Activated naive CD4-positive, alpha-beta T cell treated with anti-CD3 and anti-CD28 coated beads for 36 hours (primary cell): ENCODE data around the gene ZEB2. TPM values are rescaled to one million over a fixed set of nuclear protein-coding genes. Genes with fewer than 3 reads are reported as not detected.

ENCODE experiments used
- CTCF ChIA-PET: fragments of 350-600 bp; sonication (Branson Sonifier 250); formaldehyde crosslinking; loops from one replicate; lab custom pipeline; 2021; ENCODE audit warnings: antibody characterized with exemption; lab: Charles Lee
- DNase-seq: peaks from one replicate; pipeline ENCODE4 v3.0.0-alpha.2; 2020
- H3K27ac Mint-ChIP-seq: one replicate; pipeline ENCODE4 v1.8.0; 2021; ENCODE audit warnings: mild to moderate bottlenecking, mixed read lengths
- H3K27me3 Mint-ChIP-seq: one replicate; pipeline ENCODE4 v1.8.0; 2021; ENCODE audit warnings: low read depth, mixed read lengths
- H3K36me3 Mint-ChIP-seq: one replicate; pipeline ENCODE4 v1.8.0; 2021; ENCODE audit warnings: low read depth, mixed read lengths
- H3K4me1 Mint-ChIP-seq: one replicate; pipeline ENCODE4 v1.8.0; 2021; ENCODE audit warnings: low read depth, mixed read lengths
- H3K4me3 Mint-ChIP-seq: one replicate; pipeline ENCODE4 v1.8.0; 2021; ENCODE audit warnings: mild to moderate bottlenecking, moderate library complexity, mixed read lengths
- H3K9me3 Mint-ChIP-seq: one replicate; pipeline ENCODE4 v1.8.0; 2021; ENCODE audit warnings: mixed read lengths
- intact Hi-C: fragments of 100-400 bp; cut with micrococcal nuclease; formaldehyde crosslinking; loops from one replicate; pipeline ENCODE4 v1.15.1; 2023
- total RNA-seq, 2 experiments: library from RNA; stranded (reverse); gene quantifications; one replicate each; pipeline ENCODE4 v1.2.3, GENCODE V29; 2021

The ZEB2 gene
- total RNA-seq, 2 experiments from 2014 or later = 4.3 to 4.9 TPM

- Mint-ChIP-seq H3K9me3 (no peaks in the 10 kb centered on the region), H3K27ac (no peak overlapping the region), H3K27me3 (peaks cover 26% of the 10 kb centered on the region), H3K36me3 (no peaks in the 10 kb centered on the region), H3K4me1 (peaks cover 11% of the 10 kb centered on the region), H3K4me3 (no peak overlapping the region)
- CTCF ChIA-PET = interaction anchor here (0.6 to 1.0 kb wide), 2 partner anchors 25 to 301 kb away, joined by 3 read pairs; no protein-coding TSS in a partner anchor
- intact Hi-C loops = no loop called here
- DNase-seq = no peak
Measured at GRCh38 chr2:144449028-144449406, 70.9 kb downstream of the ZEB2 start.

DNA sequence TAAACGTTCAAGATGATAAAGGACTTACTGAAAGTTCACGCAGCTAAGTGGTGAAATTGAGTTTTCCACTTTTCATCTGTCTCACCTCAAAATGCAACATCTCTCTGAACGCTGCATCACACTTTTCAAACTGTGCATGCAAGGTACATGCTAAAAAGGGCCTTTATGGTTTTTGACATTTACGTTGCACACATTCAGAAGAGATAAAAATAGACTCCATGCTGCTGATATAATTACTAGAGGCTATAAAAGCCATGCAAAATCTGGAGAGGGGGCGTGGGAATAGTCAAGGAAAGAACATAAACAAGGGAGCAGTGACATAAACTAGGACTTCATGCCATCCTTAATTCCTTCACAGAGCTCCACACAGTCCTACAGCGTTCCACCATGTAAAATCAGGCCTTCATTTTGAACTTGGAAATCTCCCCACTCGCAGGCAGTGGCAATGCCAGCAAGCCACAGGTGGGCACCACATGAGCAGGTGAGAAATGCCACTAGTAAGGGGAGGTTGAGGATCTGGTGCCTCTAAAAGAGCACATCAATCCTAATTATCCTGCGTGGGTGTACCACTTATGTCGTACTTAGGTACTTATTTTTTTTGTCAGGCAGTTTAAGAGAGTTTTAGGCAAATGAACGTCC, 71.4 kb downstream of the ZEB2 start:
- Mint-ChIP-seq H3K9me3 (no peaks in the 10 kb centered on the region), H3K4me1 (peaks cover 11% of the 10 kb centered on the region), H3K27me3 (peaks cover 24% of the 10 kb centered on the region), H3K36me3 (no peaks in the 10 kb centered on the region), H3K27ac (no peak overlapping the region), H3K4me3 (no peak overlapping the region)
- intact Hi-C loops = no loop called here
- CTCF ChIA-PET = interaction anchor here (0.6 kb wide), 1 partner anchor 301 kb away, joined by 3 read pairs; no protein-coding TSS in a partner anchor
- DNase-seq = no peak

- DNase-seq = no peak
- intact Hi-C loops = no loop called here
- peaks cover 17% of the 10 kb centered on the region for H3K27me3 Mint-ChIP-seq
- CTCF ChIA-PET = interaction anchor here (0.9 kb wide), 1 partner anchor 9 kb away, joined by 3 read pairs; no protein-coding TSS in a partner anchor
- no peak overlapping the region for H3K27ac Mint-ChIP-seq
- H3K9me3 Mint-ChIP-seq = no peaks in the 10 kb centered on the region
- H3K36me3 Mint-ChIP-seq = no peaks in the 10 kb centered on the region
- no peak overlapping the region for H3K4me3 Mint-ChIP-seq
- H3K4me1 Mint-ChIP-seq = peaks cover 6% of the 10 kb centered on the region
Measured at GRCh38 chr2:144447535-144447934, 72.4 kb downstream of the ZEB2 start.

DNA sequence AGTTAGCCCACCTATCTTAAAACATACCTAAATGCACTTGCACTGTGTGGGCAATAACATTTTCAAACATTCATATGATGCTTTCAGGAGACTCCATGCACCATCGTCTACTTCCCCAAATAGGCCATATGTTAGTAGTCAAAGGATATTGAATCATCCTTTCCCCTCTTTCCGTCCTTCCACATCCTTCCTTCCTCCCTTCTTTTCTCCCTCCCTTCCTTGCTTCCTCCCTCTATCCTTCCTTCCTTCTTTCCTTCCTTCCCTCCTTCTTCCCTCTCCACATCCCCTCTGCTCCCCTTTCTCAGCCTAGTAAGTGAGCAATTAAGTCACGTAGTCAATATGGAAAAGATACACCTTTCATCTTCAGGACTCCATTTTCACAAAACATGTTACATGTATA, 73.8 kb downstream of the ZEB2 start:
- Mint-ChIP-seq H3K36me3 (no peaks in the 10 kb centered on the region), H3K27ac (no peak overlapping the region), H3K4me1 (no peaks in the 10 kb centered on the region), H3K9me3 (no peaks in the 10 kb centered on the region), H3K27me3 (peaks cover 7% of the 10 kb centered on the region), H3K4me3 (no peak overlapping the region)
- CTCF ChIA-PET = no interaction called here
- DNase-seq = no peak
- intact Hi-C loops = no loop called here

DNA sequence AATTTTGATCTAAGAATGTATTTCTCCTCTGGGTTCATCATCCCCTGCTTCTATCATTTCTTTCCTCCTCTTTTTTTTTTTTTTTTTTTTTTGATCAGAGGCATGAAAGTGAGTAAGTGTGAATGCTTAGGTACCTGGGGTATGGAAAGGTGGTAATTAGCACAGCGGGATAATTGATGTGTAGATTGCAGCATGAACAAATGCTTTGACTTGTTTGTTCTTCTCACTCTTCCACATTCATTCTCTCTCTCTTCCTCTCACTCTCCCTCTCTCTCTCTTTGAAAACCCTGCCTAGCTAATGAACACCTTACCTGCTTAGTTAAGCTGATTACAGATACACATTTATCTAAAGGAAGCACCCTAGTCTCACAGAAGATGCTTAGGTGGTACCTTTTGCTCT, 74.7 kb downstream of the ZEB2 start:
- H3K27ac Mint-ChIP-seq = no peak overlapping the region
- no peaks in the 10 kb centered on the region for H3K4me1 Mint-ChIP-seq
- intact Hi-C loops = no loop called here
- H3K36me3 Mint-ChIP-seq = no peaks in the 10 kb centered on the region
- DNase-seq = no peak
- H3K4me3 Mint-ChIP-seq = no peak overlapping the region
- H3K27me3 Mint-ChIP-seq = peaks cover 7% of the 10 kb centered on the region
- no peaks in the 10 kb centered on the region for H3K9me3 Mint-ChIP-seq
- CTCF ChIA-PET = no interaction called here

DNA sequence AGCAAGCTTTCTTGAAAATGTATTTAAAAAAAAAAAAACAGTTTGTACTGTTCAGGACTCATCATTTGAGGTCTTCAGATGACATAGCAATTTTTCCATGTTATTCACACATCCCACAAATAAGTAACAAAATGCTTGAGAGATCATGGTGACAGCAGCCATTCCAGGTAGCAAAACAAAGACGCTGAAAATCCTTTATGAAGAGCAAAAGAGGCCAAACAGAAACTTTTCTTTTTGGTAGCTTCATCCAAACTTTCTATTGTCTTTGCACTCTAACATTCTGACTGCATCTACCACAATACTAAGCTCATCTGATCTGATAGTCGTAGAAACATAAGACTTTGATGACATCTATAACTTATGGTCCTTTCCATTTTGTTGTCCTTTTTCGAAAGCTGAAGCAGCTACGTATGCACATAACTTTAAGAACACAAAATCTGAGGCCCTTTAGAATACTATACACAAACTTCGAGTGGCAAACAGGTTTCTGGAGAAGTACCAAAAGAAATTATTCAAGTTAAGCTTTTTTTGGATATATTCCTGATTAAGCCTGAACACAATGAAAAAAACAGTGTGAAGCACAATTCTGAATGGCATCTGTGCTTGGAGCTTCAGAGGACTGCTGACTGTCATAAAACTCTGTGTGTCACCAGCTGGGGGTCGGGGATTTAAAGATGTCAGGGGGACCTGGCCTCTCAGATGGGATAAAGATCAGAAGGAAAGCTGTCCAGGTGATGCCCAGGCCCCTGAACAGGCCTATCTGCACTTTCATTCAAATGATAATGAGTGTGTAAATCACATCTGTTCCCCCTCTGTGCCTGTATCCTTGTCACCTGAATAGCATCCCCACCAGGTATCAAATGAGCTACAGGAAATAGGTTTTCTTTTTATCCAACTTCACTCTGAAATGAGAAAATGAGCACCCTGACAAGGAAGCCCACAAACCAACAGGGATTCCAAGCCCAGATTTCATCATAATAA, 75.8 kb downstream of the ZEB2 start:
- CTCF ChIA-PET = interaction anchor here (0.6 to 1.1 kb wide), 3 partner anchors 8 to 447 kb away, joined by 3 to 4 read pairs (median 3); no protein-coding TSS in a partner anchor
- Mint-ChIP-seq H3K27ac (no peak overlapping the region), H3K4me1 (no peaks in the 10 kb centered on the region), H3K4me3 (no peak overlapping the region), H3K27me3 (peaks cover 7% of the 10 kb centered on the region), H3K9me3 (no peaks in the 10 kb centered on the region), H3K36me3 (no peaks in the 10 kb centered on the region)
- DNase-seq = no peak
- intact Hi-C loops = no loop called here

DNA sequence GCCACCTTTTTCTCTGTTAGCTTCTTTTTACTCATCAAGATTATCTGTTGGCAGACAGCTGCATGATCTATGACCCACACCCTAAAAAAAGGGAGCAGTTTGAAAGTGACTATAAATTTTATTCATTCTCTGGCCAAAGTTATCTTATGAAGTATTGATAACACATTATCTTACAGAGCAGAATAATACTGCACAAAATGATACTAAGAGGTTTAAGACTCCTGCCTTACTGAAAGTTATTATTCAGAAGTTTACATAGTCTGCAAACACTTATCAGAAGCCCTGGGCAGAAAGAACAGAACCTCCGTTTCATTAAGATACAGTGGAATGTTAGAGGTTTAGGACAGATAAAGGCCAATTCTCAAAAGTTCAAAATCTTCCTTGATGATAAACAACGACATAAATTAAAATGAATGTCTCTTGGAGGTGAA, 78.2 kb downstream of the ZEB2 start:
- no peaks in the 10 kb centered on the region for H3K4me1 Mint-ChIP-seq
- DNase-seq = no peak
- no peaks in the 10 kb centered on the region for H3K36me3 Mint-ChIP-seq
- H3K9me3 Mint-ChIP-seq = no peaks in the 10 kb centered on the region
- H3K27me3 Mint-ChIP-seq = peaks cover 7% of the 10 kb centered on the region
- CTCF ChIA-PET = interaction anchor here (0.6 kb wide), 1 partner anchor 88 kb away, joined by 5 read pairs; no protein-coding TSS in a partner anchor
- intact Hi-C loops = no loop called here
- no peak overlapping the region for H3K27ac Mint-ChIP-seq
- H3K4me3 Mint-ChIP-seq = no peak overlapping the region

DNA sequence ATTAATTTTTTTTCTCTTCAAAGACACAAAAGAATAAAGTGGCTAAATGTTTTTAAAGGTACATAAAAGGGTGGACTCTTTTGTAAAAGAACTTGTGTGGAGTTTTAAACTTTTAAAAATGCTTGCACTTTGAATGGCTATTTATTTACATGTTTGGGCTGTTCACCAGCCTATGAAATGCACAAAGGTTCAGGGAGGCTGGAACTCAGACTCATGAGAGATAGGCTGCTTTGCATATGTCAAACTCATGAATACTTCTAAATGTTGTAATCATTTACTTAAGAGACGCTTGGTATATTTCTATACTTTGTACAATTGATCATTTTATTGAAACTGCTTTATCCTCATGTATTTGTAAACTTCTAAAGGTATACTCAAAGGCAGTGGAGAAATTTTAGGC, 79.9 kb downstream of the ZEB2 start:
- intact Hi-C loops = no loop called here
- Mint-ChIP-seq H3K9me3 (no peaks in the 10 kb centered on the region), H3K27me3 (peaks cover 4% of the 10 kb centered on the region), H3K4me3 (no peak overlapping the region), H3K36me3 (no peaks in the 10 kb centered on the region), H3K4me1 (no peaks in the 10 kb centered on the region), H3K27ac (no peak overlapping the region)
- DNase-seq = no peak
- CTCF ChIA-PET = no interaction called here

GRCh38 chr2:144438801-144439631, 80.9 kb downstream of the ZEB2 start:
- Mint-ChIP-seq H3K27me3 (peaks cover 4% of the 10 kb centered on the region), H3K36me3 (no peaks in the 10 kb centered on the region), H3K9me3 (no peaks in the 10 kb centered on the region)

GRCh38 chr2:144437636-144438035, 82.3 kb downstream of the ZEB2 start:
- intact Hi-C loops = no loop called here
- Mint-ChIP-seq H3K36me3 (no peaks in the 10 kb centered on the region), H3K9me3 (no peaks in the 10 kb centered on the region), H3K4me1 (no peaks in the 10 kb centered on the region), H3K27ac (no peak overlapping the region), H3K4me3 (no peak overlapping the region), H3K27me3 (peaks cover 4% of the 10 kb centered on the region)
- no peak for DNase-seq
- CTCF ChIA-PET = interaction anchor here (1.2 kb wide), 1 partner anchor 10 kb away, joined by 3 read pairs; no protein-coding TSS in a partner anchor

More at GRCh38 chr2:144438801-144439631, 80.9 kb downstream of the ZEB2 start:
- CTCF ChIA-PET = interaction anchor here (1.2 kb wide), 1 partner anchor 9 kb away, joined by 3 read pairs; no protein-coding TSS in a partner anchor
- H3K4me1 Mint-ChIP-seq = no peaks in the 10 kb centered on the region
- no peak for DNase-seq
- H3K27ac Mint-ChIP-seq = no peak overlapping the region
- H3K4me3 Mint-ChIP-seq = no peak overlapping the region
- intact Hi-C loops = no loop called here

DNA sequence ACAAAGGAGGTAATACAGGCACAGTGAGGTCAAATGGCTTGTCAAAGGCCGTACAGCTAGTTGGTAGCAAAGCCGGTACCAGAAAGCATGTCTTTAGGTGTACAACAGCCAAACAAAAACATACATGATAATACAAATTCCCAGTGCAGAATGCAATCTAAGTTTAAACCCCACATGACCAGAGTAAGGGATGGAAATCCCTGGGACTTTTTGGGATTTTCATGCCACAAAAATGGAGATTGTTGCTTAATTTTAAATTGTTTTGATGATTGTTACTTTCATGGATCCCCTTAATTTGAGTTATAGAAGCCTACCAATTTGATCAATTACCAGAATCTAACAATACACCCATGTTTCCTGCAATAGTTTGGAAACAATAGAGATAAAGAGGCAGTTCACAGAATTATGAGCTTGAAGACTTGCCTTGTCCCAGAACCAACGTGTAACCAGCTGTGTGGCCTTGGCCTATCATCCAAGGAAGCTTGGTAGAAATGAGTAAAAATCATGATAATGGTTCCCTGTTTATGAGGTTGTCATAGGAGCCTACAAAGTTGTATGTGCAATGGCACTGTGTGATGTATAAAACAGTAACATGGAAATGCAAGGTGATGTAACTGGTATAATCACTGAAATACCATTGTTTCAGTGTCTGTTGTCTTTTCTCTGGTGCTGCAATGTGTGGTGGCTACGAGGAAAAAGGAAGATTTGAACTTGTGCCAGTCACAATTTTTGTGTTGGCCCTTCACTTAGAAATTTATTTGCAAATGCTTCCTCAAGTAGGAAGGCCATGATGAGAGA, 85.3 kb downstream of the ZEB2 start:
- Mint-ChIP-seq H3K27ac (no peak overlapping the region), H3K27me3 (peaks cover 4% of the 10 kb centered on the region), H3K4me1 (no peaks in the 10 kb centered on the region), H3K36me3 (no peaks in the 10 kb centered on the region), H3K9me3 (no peaks in the 10 kb centered on the region), H3K4me3 (no peak overlapping the region)
- intact Hi-C loops = no loop called here
- CTCF ChIA-PET = no interaction called here
- no peak for DNase-seq
